K562 (cell line): ENCODE measurements around the gene LUC7L3. TPM values are rescaled to one million over a fixed set of nuclear protein-coding genes. Genes with fewer than 3 reads are reported as not detected.

Experiments used
- BHLHE40 ChIP-seq: IDR thresholded peaks from 2 replicates; pipeline ENCODE4 v1.6.1; 2011; ENCODE audit warnings: low read length, improper control_type of control experiment
- CGGBP1 ChIP-seq: fragments of 250-450 bp; sonication (Bioruptor Pico); IDR thresholded peaks from 2 replicates; pipeline ENCODE4 v1.9.0; 2021; ENCODE audit warnings: mild to moderate bottlenecking
- NR3C1 ChIP-seq: sonication (generic); formaldehyde crosslinking; IDR thresholded peaks from 2 replicates; pipeline ENCODE4 v1.8.1; 2022; ENCODE audit warnings: missing genetic modification reagents
- POLR2B ChIP-seq: fragments of 450-650 bp; IDR thresholded peaks from 2 replicates; pipeline ENCODE4 v1.6.1; 2018; ENCODE audit warnings: low read depth; ENCODE audit not compliant: partially characterized antibody
- SPI1 ChIP-seq: IDR thresholded peaks from 2 replicates; pipeline ENCODE4 v1.6.1; 2011; ENCODE audit warnings: low read depth, low read length, control low read depth, borderline replicate concordance
- ZNF24 ChIP-seq: fragments of 450-650 bp; IDR thresholded peaks from 2 replicates; pipeline ENCODE4 v1.6.1; 2016
- ZNF518B ChIP-seq: fragments of 250-450 bp; sonication (Bioruptor Pico); IDR thresholded peaks from 2 replicates; pipeline ENCODE4 v1.5.0; 2021; ENCODE audit warnings: mild to moderate bottlenecking, moderate library complexity
- ZNF609 ChIP-seq: sonication (generic); formaldehyde crosslinking; IDR thresholded peaks from 2 replicates; pipeline ENCODE4 v1.8.1; 2023; ENCODE audit warnings: missing genetic modification reagents, mild to moderate bottlenecking, borderline replicate concordance
- polyA plus RNA-seq, 8 experiments: library from polyadenylated mRNA; depleted of rRNA in 4 of 8; stranded (reverse) in 5 of 8; unstranded in 3 of 8; fragments of >200 nt; fragmentation: Nextera tagmentation in 2 of 8; fragmentation: Illumina TruSeq in 1 of 8; extraction: Ambion mirVana in 2 of 8; extraction: Trizol in 1 of 8; gene quantifications; 2 replicates each; pipeline versions ENCODE4 v1.2.1 to v1.2.3, GENCODE V29; 2011 to 2014; ENCODE audit warnings: inconsistent platforms in 1 of 8, missing spikeins in 1 of 8
- total RNA-seq, 7 experiments: library from RNA; depleted of rRNA in 6 of 7; stranded (reverse); fragments of >200 nt in 6 of 7; fragmentation: Illumina TruSeq in 2 of 7; extraction: Trizol in 2 of 7; gene quantifications; 2 replicates each; pipeline versions ENCODE4 v1.2.1 to v1.2.3, GENCODE V29; 2011 to 2021; ENCODE audit warnings: low replicate concordance in 1 of 7
- TF ChIP-seq, protein P1 (sequence below), 2 experiments: fragments of 450-650 bp in 1 of 2; IDR thresholded peaks; 2 replicates each; pipeline ENCODE4 v1.6.1; 2011 to 2017; ENCODE audit warnings: low read depth in 2 of 2, antibody characterized with exemption in 1 of 2, borderline replicate concordance in 1 of 2, low read length in 1 of 2, mild to moderate bottlenecking in 1 of 2, mixed read lengths in 1 of 2; ENCODE audit not compliant: control insufficient read depth in 1 of 2

The LUC7L3 gene
- total and polyA plus RNA-seq, 9 of the 15 experiments (the other 6 are each of a cell fraction or from before 2014, with no cell fraction given) = 80.8 to 284 (median 127) TPM

GRCh38 chr17:50708050-50709000, 11.1 kb upstream of the LUC7L3 start (continued):
- no peak for TF ChIP-seq ZNF609 (CRISPR knock-in tag)
- no peak for TF ChIP-seq SPI1
- TF ChIP-seq CGGBP1 = no peak
- TF ChIP-seq ZNF518B (CRISPR knock-in tag) = no peak
- no peak for TF ChIP-seq NR3C1
- TF ChIP-seq, protein P1, sequence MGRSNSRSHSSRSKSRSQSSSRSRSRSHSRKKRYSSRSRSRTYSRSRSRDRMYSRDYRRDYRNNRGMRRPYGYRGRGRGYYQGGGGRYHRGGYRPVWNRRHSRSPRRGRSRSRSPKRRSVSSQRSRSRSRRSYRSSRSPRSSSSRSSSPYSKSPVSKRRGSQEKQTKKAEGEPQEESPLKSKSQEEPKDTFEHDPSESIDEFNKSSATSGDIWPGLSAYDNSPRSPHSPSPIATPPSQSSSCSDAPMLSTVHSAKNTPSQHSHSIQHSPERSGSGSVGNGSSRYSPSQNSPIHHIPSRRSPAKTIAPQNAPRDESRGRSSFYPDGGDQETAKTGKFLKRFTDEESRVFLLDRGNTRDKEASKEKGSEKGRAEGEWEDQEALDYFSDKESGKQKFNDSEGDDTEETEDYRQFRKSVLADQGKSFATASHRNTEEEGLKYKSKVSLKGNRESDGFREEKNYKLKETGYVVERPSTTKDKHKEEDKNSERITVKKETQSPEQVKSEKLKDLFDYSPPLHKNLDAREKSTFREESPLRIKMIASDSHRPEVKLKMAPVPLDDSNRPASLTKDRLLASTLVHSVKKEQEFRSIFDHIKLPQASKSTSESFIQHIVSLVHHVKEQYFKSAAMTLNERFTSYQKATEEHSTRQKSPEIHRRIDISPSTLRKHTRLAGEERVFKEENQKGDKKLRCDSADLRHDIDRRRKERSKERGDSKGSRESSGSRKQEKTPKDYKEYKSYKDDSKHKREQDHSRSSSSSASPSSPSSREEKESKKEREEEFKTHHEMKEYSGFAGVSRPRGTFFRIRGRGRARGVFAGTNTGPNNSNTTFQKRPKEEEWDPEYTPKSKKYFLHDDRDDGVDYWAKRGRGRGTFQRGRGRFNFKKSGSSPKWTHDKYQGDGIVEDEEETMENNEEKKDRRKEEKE (IDR thresholded peaks at IDR 0.05; ENCODE audit: borderline replicate concordance in 1 of 2, control insufficient read depth in 1 of 2, low read depth in 2 of 2, low read length in 1 of 2) = no peak
- no peak for TF ChIP-seq BHLHE40
- TF ChIP-seq ZNF24 = no peak
- TF ChIP-seq POLR2B = peak; percentile 57
